Osteoblast (primary cell): ENCODE results near the gene STARD5. TPM values are rescaled to one million over a fixed set of nuclear protein-coding genes. Genes with fewer than 3 reads are reported as not detected.
"Not testable (repeated sequence)": the region's sequence is repeated elsewhere in the genome, so short reads cannot be mapped to it uniquely, and the experiment has no call there.

ENCODE experiments used
- DNase-seq: peaks from one replicate; pipeline ENCODE4 v3.0.0; 2011; ENCODE audit warnings: low spot score, mixed read lengths; ENCODE audit not compliant: insufficient read length; ENCODE audit errors: missing footprints
- H2AFZ ChIP-seq: 2 replicates; pipeline ENCODE4 v1.6.0; 2011; ENCODE audit warnings: mild to moderate bottlenecking, low read length
- H3K27ac ChIP-seq: 2 replicates; pipeline ENCODE4 v1.5.1; 2011; ENCODE audit warnings: mild to moderate bottlenecking, low read depth, low read length, moderate library complexity
- H3K27me3 ChIP-seq: 2 replicates; pipeline ENCODE4 v1.6.0; 2012; ENCODE audit warnings: mild to moderate bottlenecking, control low read depth, inconsistent platforms, low read length, moderate library complexity; ENCODE audit not compliant: insufficient read depth
- H3K36me3 ChIP-seq: 2 replicates; pipeline ENCODE4 v1.5.1; 2011; ENCODE audit warnings: mild to moderate bottlenecking, low read length, control low read depth, moderate library complexity; ENCODE audit not compliant: insufficient read depth
- H3K4me1 ChIP-seq: 2 replicates; pipeline ENCODE4 v1.5.1; 2011; ENCODE audit warnings: mild to moderate bottlenecking, low read length, control low read depth, moderate library complexity; ENCODE audit not compliant: insufficient read depth
- H3K4me2 ChIP-seq: 2 replicates; pipeline ENCODE4 v1.6.0; 2011; ENCODE audit warnings: mild to moderate bottlenecking, low read length; ENCODE audit not compliant: insufficient read depth
- H3K4me3 ChIP-seq: fragments of 200-600 bp; sonication (generic); 3 replicates; pipeline ENCODE4 v1.5.1; 2012; ENCODE audit warnings: mild to moderate bottlenecking, low read length, inconsistent platforms; ENCODE audit not compliant: insufficient read depth
- H3K79me2 ChIP-seq: 2 replicates; pipeline ENCODE4 v1.6.0; 2012; ENCODE audit warnings: mild to moderate bottlenecking, low read length, control low read depth, inconsistent platforms; ENCODE audit not compliant: insufficient read depth
- H3K9me3 ChIP-seq: 2 replicates; pipeline ENCODE4 v1.5.1; 2011; ENCODE audit warnings: low read depth, low read length, control low read depth
- H4K20me1 ChIP-seq: 2 replicates; pipeline ENCODE4 v1.6.0; 2012; ENCODE audit warnings: mild to moderate bottlenecking, low read length, control low read depth; ENCODE audit not compliant: insufficient read depth
- CTCF ChIP-seq: IDR thresholded peaks from 2 replicates; pipeline ENCODE4 v1.5.1; 2011; ENCODE audit warnings: mild to moderate bottlenecking, low read depth, low read length, moderate library complexity; ENCODE audit errors: extremely low read depth
- total RNA-seq: library from RNA; depleted of rRNA; stranded (reverse); fragments of >200 nt; gene quantifications from 2 replicates; pipeline ENCODE4 v1.2.3, GENCODE V29; 2012

STARD5 gene
- total RNA-seq, 1 donor: 6.5 TPM

- DNase-seq: no peak
- Histone ChIP-seq H3K79me2 (no peaks in the 10 kb centered on the region), H4K20me1 (no peaks in the 10 kb centered on the region), H2AFZ (no peak overlapping the region), H3K36me3 (no peaks in the 10 kb centered on the region), H3K27ac (no peak overlapping the region), H3K4me2 (no peak overlapping the region), H3K9me3 (no peaks in the 10 kb centered on the region), H3K4me1 (peaks cover 20% of the 10 kb centered on the region), H3K4me3 (no peak overlapping the region), H3K27me3 (no peaks in the 10 kb centered on the region)
- no peak for TF ChIP-seq CTCF
These were observed 8.4 kb upstream of the STARD5 start for GRCh38 chr15:81332326-81332725.

- Histone ChIP-seq H3K4me1 (peaks cover 25% of the 10 kb centered on the region), H4K20me1 (no peaks in the 10 kb centered on the region), H3K36me3 (no peaks in the 10 kb centered on the region), H3K4me2 (no peak overlapping the region), H3K9me3 (no peaks in the 10 kb centered on the region), H3K79me2 (no peaks in the 10 kb centered on the region), H3K4me3 (no peak overlapping the region), H2AFZ (no peak overlapping the region), H3K27ac (no peak overlapping the region), H3K27me3 (no peaks in the 10 kb centered on the region)
- no peak for DNase-seq
- TF ChIP-seq CTCF: no peak
These were observed 7.7 kb upstream of the STARD5 start for GRCh38 chr15:81331600-81331999.

GRCh38 chr15:81331141-81331540, 7.2 kb upstream of the STARD5 start:
- H3K4me3 ChIP-seq, H3K79me2 ChIP-seq, H2AFZ ChIP-seq, H4K20me1 ChIP-seq, H3K27ac ChIP-seq, H3K27me3 ChIP-seq, H3K9me3 ChIP-seq, H3K4me2 ChIP-seq, H3K36me3 ChIP-seq, DNase-seq: not testable (repeated sequence)
- peaks cover 26% of the 10 kb centered on the region for H3K4me1 ChIP-seq

- Histone ChIP-seq H3K27ac (no peak overlapping the region), H4K20me1 (no peaks in the 10 kb centered on the region), H3K4me1 (peaks cover 28% of the 10 kb centered on the region), H2AFZ (no peak overlapping the region), H3K4me2 (no peak overlapping the region), H3K79me2 (no peaks in the 10 kb centered on the region), H3K27me3 (no peaks in the 10 kb centered on the region), H3K4me3 (no peak overlapping the region), H3K9me3 (no peaks in the 10 kb centered on the region), H3K36me3 (no peaks in the 10 kb centered on the region)
- DNase-seq: no peak
- TF ChIP-seq CTCF: no peak
These were observed 6.6 kb upstream of the STARD5 start for GRCh38 chr15:81330366-81331090.
